Ascending aorta (tissue), 2 donors: Measurements from ENCODE around the gene HS1BP3. TPM values are rescaled to one million over a fixed set of nuclear protein-coding genes. Genes with fewer than 3 reads are reported as not detected.

Experiments
- DNase-seq, 2 donors: peaks; one replicate each; pipeline ENCODE4 v3.0.0-alpha.2; 2019; ENCODE audit warnings: low spot score in 2 of 2
- H3K27ac ChIP-seq, 2 donors: fragments of 200-600 bp; sonication (generic); one replicate each; pipeline ENCODE4 v1.5.1; 2016 to 2017; ENCODE audit warnings: mild to moderate bottlenecking in 1 of 2
- H3K27me3 ChIP-seq: fragments of 200-600 bp; sonication (generic); one replicate; pipeline ENCODE4 v1.5.1; 2017
- H3K36me3 ChIP-seq, 2 donors: fragments of 200-600 bp; sonication (generic); one replicate each; pipeline ENCODE4 v1.5.1; 2016
- H3K4me1 ChIP-seq, 2 donors: fragments of 200-600 bp; sonication (generic); one replicate each; pipeline ENCODE4 v1.5.1; 2016 to 2017; ENCODE audit warnings: mild to moderate bottlenecking in 1 of 2
- H3K4me3 ChIP-seq, 2 donors: fragments of 200-600 bp; sonication (generic); one replicate each; pipeline ENCODE4 v1.5.1; 2016 to 2017; ENCODE audit warnings: mild to moderate bottlenecking in 1 of 2
- H3K9me3 ChIP-seq, 2 donors: fragments of 200-600 bp; sonication (generic); one replicate each; pipeline ENCODE4 v1.5.1; 2016
- CTCF ChIP-seq, 3 experiments: fragments of 200-600 bp in 2 of 3; fragments of 450-650 bp in 1 of 3; sonication (generic) in 2 of 3; IDR thresholded peaks; one replicate each; pipeline ENCODE4 v1.5.1; 2016 to 2019; ENCODE audit warnings: antibody characterized with exemption in 3 of 3, mild to moderate bottlenecking in 1 of 3, moderate library complexity in 1 of 3
- intact Hi-C: fragments of 100-400 bp; cut with DNase I; formaldehyde crosslinking; loops from one replicate; pipeline ENCODE4 v1.15.1; 2023
- total RNA-seq: library from RNA; depleted of rRNA; stranded (reverse); fragments of >200 nt; gene quantifications from one replicate; pipeline ENCODE4 v1.1.0, GENCODE V29; 2016

The HS1BP3 gene
- total RNA-seq, 1 donor from 2014 or later = 40.0 TPM

DNA sequence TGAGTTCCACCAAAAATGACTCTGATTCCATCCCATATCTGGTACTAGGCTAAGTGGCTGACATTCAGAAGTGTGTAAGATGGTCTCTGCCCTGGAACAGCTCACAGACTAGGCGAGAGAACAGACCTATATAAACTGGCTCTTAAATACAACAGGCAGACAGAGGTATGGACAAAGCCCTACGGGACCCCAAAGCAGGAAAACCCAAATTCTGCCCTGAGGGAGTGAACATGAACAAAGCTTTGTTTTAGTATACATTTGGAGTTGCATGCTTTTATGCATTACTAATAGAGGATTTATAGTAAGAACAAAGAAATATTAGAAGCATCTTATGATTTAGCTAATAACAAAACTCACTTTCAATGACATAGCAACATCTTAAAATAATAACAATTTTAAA lies 41.2 kb upstream of the HS1BP3 start:
- Histone ChIP-seq H3K27me3 (no peaks in the 10 kb centered on the region), H3K9me3 (no peaks in the 10 kb centered on the region), H3K36me3 (peaks cover 8 to 11% of the 10 kb centered on the region in 2 donors), H3K27ac (no peak overlapping the region), H3K4me3 (no peak overlapping the region), H3K4me1 (no peaks in the 10 kb centered on the region)
- DNase-seq = no peak
- TF ChIP-seq CTCF (IDR thresholded peaks at IDR 0.05) = no peak
- intact Hi-C loops = no loop called here

DNA sequence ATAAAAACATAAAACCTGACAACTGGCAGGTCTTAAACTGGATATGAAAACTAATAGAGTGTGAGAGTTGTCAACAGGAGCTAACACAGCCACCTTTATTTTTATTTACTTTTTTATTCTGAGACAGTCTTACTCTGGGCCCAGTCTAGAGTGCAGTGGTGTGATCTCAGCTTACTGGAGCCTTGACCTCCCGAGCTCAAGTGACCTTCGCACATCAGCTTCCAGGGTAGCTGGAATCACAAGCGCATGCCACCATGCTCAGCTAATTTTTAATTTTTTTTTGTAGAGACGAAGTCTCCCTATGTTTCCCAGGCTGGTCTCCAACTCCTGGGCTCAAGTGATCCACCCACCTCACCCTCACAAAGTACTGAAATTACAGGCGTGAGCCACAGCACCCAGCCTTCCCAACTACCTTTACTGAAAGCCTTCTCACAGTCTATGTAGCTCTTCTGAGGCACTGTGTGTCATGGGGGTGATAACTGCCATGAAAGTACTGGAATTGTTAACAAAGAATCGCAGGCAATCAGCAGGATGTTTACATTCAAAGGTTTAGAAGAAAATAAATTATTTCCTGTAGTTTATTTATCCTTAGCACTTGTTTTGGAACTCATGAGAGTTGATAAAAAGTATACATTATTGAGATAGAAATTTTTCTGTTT lies 40.3 kb upstream of the HS1BP3 start:
- peaks cover 8 to 19% of the 10 kb centered on the region in 2 donors for H3K36me3 ChIP-seq
- intact Hi-C loops = no loop called here
- no peaks in the 10 kb centered on the region for H3K9me3 ChIP-seq
- no peak overlapping the region for H3K4me3 ChIP-seq
- no peak for DNase-seq
- H3K4me1 ChIP-seq = no peaks in the 10 kb centered on the region
- H3K27me3 ChIP-seq = no peaks in the 10 kb centered on the region
- H3K27ac ChIP-seq = no peak overlapping the region
- TF ChIP-seq CTCF (IDR thresholded peaks at IDR 0.05) = no peak

DNA sequence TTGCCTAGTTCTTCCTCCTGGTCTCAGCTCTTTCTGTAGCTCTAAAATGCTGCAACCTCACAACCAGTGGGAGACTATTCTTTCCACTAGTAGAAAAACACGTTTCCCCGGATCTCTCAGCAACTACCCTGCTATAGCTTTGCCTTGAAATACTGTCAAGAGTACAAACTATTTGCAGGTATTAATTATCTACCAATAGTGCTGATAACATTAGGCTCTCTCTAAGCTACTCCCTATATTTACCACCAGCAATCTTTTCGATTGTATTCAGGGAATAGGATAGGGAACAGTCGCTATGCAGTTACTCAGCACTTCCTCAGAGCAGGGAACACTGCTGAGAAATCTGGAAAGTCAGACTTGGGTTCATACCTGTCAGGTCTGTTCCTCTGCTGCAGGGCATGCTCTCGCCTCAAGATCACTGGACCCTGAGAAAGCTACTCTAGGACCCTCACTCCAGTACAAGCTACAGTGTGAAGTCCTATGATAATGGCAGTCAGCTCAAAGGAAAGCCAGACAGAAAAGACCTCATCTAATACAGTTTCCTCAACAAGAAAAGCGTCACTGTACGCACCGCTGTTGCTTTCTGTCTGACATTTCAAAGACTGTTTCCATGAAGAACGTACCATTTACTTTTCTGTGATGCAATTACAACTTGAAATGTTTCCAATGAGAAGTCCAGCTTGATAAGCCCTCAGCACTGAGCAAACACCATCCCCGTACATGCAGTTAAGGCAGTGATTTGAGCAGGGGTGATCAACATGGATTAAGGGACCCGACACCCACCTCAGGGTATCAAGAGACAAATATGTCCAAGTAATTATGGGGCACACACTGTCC lies 38.7 kb upstream of the HS1BP3 start:
- Histone ChIP-seq H3K36me3 (peaks cover 8 to 32% of the 10 kb centered on the region in 2 donors), H3K9me3 (no peaks in the 10 kb centered on the region), H3K27ac (no peak overlapping the region), H3K4me1 (no peaks in the 10 kb centered on the region), H3K27me3 (no peaks in the 10 kb centered on the region), H3K4me3 (no peak overlapping the region)
- intact Hi-C loops = loop anchor here (10.0 kb wide), 1 partner anchor 625 kb away; no protein-coding TSS in a partner anchor
- DNase-seq = no peak
- TF ChIP-seq CTCF (IDR thresholded peaks at IDR 0.05) = no peak

- DNase-seq = no peak
- Histone ChIP-seq H3K27ac (no peak overlapping the region), H3K27me3 (no peaks in the 10 kb centered on the region), H3K36me3 (peaks cover 8 to 38% of the 10 kb centered on the region in 2 donors), H3K9me3 (no peaks in the 10 kb centered on the region), H3K4me1 (peaks cover 0 to 3% of the 10 kb centered on the region in 2 donors), H3K4me3 (no peak overlapping the region)
- no peak for TF ChIP-seq CTCF (IDR thresholded peaks at IDR 0.05)
- intact Hi-C loops = loop anchor here (10.0 kb wide), 1 partner anchor 627 kb away; no protein-coding TSS in a partner anchor
Measured at GRCh38 chr2:20687260-20687832, 36.4 kb upstream of the HS1BP3 start.

DNA sequence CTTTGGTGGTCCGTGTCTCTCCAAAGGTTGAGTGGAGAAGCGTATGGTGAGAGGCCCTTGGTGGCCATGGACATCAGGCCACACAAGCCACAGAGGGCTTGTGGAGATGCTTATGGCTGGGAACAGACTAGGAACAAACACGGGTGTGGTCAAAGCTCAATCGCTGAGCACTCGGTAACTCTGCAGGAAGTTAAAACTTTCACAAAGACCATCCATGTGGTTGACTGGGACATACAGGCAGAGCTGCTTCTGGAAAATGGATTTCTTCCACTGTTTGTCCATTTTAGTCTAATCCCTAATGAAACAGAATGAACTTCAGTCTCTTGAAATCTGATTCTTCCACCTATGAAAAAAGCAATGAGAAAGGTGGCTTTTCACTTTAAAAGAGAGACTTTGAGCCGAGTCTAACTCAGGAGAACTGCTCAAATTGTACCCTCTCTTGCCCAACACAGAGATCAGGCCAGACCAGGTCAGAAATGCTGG lies 33.7 kb upstream of the HS1BP3 start:
- peaks cover 8 to 51% of the 10 kb centered on the region in 2 donors for H3K36me3 ChIP-seq
- DNase-seq = no peak
- peaks cover 0 to 8% of the 10 kb centered on the region in 2 donors for H3K4me1 ChIP-seq
- TF ChIP-seq CTCF (IDR thresholded peaks at IDR 0.05) = no peak
- intact Hi-C loops = loop anchor here (5.0 to 10.0 kb wide), 2 partner anchors 233 to 630 kb away; no protein-coding TSS in a partner anchor
- H3K9me3 ChIP-seq = no peaks in the 10 kb centered on the region
- H3K27me3 ChIP-seq = no peaks in the 10 kb centered on the region
- no peak overlapping the region for H3K27ac ChIP-seq
- no peak overlapping the region for H3K4me3 ChIP-seq
